GM23338 (cell line): ENCODE data around the gene PNPLA1.

Source experiments
- CTCF ChIP-seq, 2 experiments: fragments of 200-600 bp in 1 of 2; sonication (generic) in 1 of 2; conservative IDR thresholded peaks; 2 replicates each; pipeline versions ENCODE4 v1.5.1 to v1.6.1; 2016 to 2017; ENCODE audit warnings: antibody characterized with exemption in 2 of 2, low read depth in 2 of 2, mild to moderate bottlenecking in 2 of 2, moderate library complexity in 1 of 2
- ETS1 ChIP-seq: IDR thresholded peaks from 2 replicates; pipeline ENCODE4 v1.6.1; 2016; ENCODE audit warnings: antibody characterized with exemption
- EZH2 ChIP-seq: fragments of 200-600 bp; sonication (generic); IDR thresholded peaks from one replicate; pipeline ENCODE4 v1.8.0; 2017; ENCODE audit warnings: antibody characterized with exemption, mild to moderate bottlenecking, low read depth; ENCODE audit not compliant: unreplicated experiment
- EZH2phosphoT487 ChIP-seq: fragments of 200-600 bp; sonication (generic); IDR thresholded peaks from one replicate; pipeline ENCODE4 v1.8.1; 2018; ENCODE audit warnings: antibody characterized with exemption; ENCODE audit not compliant: unreplicated experiment
- POLR2AphosphoS5 ChIP-seq: IDR thresholded peaks from 2 replicates; pipeline ENCODE4 v1.6.1; 2016; ENCODE audit warnings: antibody characterized with exemption, low read depth
- REST ChIP-seq: IDR thresholded peaks from one replicate; pipeline ENCODE4 v1.6.1; 2018; ENCODE audit warnings: antibody characterized with exemption; ENCODE audit not compliant: unreplicated experiment
- ZNF331 ChIP-seq: fragments of 250-450 bp; sonication (Bioruptor Pico); IDR thresholded peaks from 2 replicates; pipeline ENCODE4 v1.5.0; 2020; ENCODE audit warnings: low read depth, mild to moderate bottlenecking, moderate library complexity

- TF ChIP-seq CTCF (conservative IDR thresholded peaks at IDR 0.05; ENCODE audit: low read depth in 2 of 2) (no peak), POLR2AphosphoS5 (no peak), EZH2 (no peak), REST (no peak), ZNF331 (CRISPR knock-in tag) (no peak), EZH2phosphoT487 (no peak), ETS1 (no peak)
These were observed 20.3 kb upstream of the PNPLA1 start for GRCh38 chr6:36249536-36249935.
